Activated CD8-positive, alpha-beta memory T cell treated with anti-CD3 and anti-CD28 coated beads, Interleukin-2, amount 10 ng/mL, durations not matched to agents 7 days and 5 days (primary cell): ENCODE data around the gene CBFB. TPM values are rescaled to one million over a fixed set of nuclear protein-coding genes. Genes with fewer than 3 reads are reported as not detected.

Source experiments
- ATAC-seq: fragments of 150-1000 bp; cut with Tn5 transposase; one replicate; pipeline ENCODE4 v1.10.0; 2021; ENCODE audit warnings: moderate library complexity
- CTCF ChIA-PET: fragments of 350-600 bp; sonication (Branson Sonifier 250); formaldehyde crosslinking; loops from one replicate; lab custom pipeline; 2021; ENCODE audit warnings: antibody characterized with exemption; lab: Charles Lee
- DNase-seq: peaks from one replicate; pipeline ENCODE4 v3.0.0-alpha.2; 2020
- H3K27ac Mint-ChIP-seq: one replicate; pipeline ENCODE4 v1.8.0; 2021; ENCODE audit warnings: mild to moderate bottlenecking, mixed read lengths
- H3K27me3 Mint-ChIP-seq: one replicate; pipeline ENCODE4 v1.8.0; 2021; ENCODE audit warnings: mixed read lengths
- H3K36me3 Mint-ChIP-seq: one replicate; pipeline ENCODE4 v1.8.0; 2021; ENCODE audit warnings: mild to moderate bottlenecking, mixed read lengths
- H3K4me1 Mint-ChIP-seq: one replicate; pipeline ENCODE4 v1.8.0; 2021; ENCODE audit warnings: mixed read lengths
- H3K4me3 Mint-ChIP-seq: one replicate; pipeline ENCODE4 v1.8.0; 2021; ENCODE audit warnings: mild to moderate bottlenecking, moderate library complexity, mixed read lengths
- H3K9me3 Mint-ChIP-seq: one replicate; pipeline ENCODE4 v1.8.0; 2022; ENCODE audit warnings: low read depth, mixed read lengths
- total RNA-seq, 2 experiments: library from RNA; stranded (reverse); gene quantifications; one replicate each; pipeline ENCODE4 v1.2.3, GENCODE V29; 2021

The CBFB gene
- total RNA-seq, 2 experiments from 2014 or later: 180 to 196 TPM

DNA sequence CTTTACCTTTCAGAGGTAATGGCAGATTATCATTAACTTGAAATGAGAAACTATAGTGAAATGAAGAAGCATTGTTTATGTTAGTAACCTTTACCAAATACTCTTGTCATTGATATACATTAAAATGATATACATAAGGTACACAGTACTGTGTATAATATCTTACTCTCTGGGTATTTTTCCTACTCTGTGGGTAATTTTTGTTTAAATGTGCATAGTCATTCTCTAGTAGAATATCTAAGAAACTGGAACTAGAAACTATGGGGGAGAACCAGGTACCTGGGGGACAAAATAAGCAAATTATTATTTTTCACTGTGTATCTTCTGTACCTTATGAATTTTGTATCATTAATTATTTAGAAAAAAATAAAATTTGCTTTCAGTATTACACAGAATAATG lies 60.2 kb downstream of the CBFB start:
- DNase-seq (no peak), ATAC-seq (no peak)
- CTCF ChIA-PET: no interaction called here
- Mint-ChIP-seq H3K27me3 (no peaks in the 10 kb centered on the region), H3K27ac (no peak overlapping the region), H3K36me3 (peaks cover 31% of the 10 kb centered on the region), H3K4me1 (peaks cover 4% of the 10 kb centered on the region), H3K4me3 (no peak overlapping the region), H3K9me3 (no peaks in the 10 kb centered on the region)

DNA sequence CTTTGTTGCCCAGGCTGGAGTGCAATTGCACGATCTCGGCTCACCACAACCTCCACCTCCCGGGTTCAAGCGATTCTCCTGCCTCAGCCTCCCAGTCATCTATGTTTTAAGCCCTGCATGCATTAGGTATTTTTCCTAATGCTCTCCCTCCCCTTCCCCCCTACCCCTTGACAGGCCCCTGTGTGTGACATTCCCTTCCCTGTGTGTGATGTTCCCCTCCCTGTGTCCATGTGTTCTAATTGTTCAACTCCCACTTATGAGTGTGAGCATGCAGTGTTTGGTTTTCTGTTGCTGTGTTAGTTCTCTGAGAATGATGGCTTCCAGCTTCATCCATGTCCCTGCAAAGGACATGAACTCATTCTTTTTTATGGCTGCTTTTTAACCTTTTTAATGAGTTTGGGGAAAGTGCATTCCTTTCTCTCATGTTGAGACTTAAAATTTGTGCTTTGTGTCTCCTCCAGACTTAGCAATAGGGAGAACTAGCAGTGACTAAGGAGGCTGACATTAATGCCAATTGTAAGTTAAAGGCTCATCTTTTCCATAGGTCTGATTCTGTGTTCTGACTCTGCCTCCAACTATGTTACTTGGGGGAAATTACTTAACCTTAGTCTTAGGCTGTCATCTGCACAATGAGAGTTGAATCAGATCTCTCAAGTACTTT lies 63.1 kb downstream of the CBFB start:
- Mint-ChIP-seq H3K9me3 (no peaks in the 10 kb centered on the region), H3K4me3 (no peak overlapping the region), H3K4me1 (peaks cover 2% of the 10 kb centered on the region), H3K27me3 (no peaks in the 10 kb centered on the region), H3K36me3 (peaks cover 18% of the 10 kb centered on the region), H3K27ac (peak overlapping the region; percentile 21)
- DNase-seq (no peak), ATAC-seq (no peak)
- CTCF ChIA-PET: no interaction called here

DNA sequence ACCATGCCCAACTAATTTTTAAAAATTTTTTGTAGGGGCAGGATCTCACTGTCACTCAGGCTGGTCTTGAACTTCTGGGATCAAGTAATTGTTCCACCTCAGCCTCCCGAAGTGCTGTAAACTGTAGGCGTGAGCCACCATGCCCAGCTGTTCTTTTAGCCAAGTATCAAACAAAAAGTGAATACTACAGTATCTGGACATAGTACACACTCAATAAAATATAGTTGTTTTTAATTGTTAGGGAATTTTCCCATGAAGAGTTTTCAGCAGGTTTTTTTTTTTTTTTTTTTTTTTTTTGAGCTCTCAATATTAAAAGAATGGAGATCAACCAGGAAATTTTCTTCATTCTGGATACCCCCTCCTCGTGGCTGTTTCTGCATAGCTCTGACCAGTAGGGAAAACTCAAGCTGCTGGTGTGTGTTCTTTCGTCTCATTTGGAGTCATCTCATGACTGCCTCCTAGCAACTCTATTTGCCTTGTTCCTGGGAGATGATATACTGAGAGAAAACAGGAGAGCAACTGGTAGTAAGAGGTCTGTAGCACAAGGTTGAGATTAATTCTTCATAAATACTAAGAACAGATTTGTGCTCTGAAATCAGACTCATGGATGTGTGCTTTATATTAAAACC lies 64.3 kb downstream of the CBFB start:
- DNase-seq (no peak), ATAC-seq (no peak)
- Mint-ChIP-seq H3K4me1 (peaks cover 2% of the 10 kb centered on the region), H3K27me3 (no peaks in the 10 kb centered on the region), H3K9me3 (no peaks in the 10 kb centered on the region), H3K4me3 (no peak overlapping the region), H3K27ac (peak overlapping the region; percentile 40), H3K36me3 (peaks cover 15% of the 10 kb centered on the region)
- CTCF ChIA-PET: interaction anchor here (0.7 to 1.0 kb wide), 2 partner anchors 11 to 724 kb away, joined by 3 read pairs; no protein-coding TSS in a partner anchor

DNA sequence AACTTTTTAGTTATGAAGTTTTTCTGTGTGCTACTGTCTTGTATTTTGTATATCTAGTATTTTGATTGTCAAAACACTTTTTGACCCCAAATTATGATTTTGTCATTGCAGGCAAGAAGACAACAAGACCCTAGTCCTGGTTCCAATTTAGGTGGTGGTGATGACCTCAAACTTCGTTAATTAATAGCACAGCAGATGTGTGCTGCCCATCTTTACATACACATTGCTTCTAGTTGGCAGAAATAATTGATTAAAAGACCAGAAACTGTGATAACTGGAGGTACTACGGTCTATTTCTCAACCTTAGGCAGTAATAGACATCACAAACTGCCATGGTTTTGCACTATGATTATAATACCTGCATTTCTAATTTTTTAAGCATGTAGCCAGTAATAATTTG lies 69.7 kb downstream of the CBFB start:
- Mint-ChIP-seq H3K36me3 (peaks cover 12% of the 10 kb centered on the region), H3K27ac (no peak overlapping the region), H3K4me1 (peaks cover 4% of the 10 kb centered on the region), H3K9me3 (no peaks in the 10 kb centered on the region), H3K27me3 (no peaks in the 10 kb centered on the region), H3K4me3 (no peak overlapping the region)
- CTCF ChIA-PET: interaction anchor here (0.9 to 14.5 kb wide), 5 partner anchors 57 to 122 kb away, joined by 3 to 155 read pairs (median 3); no protein-coding TSS in a partner anchor
- DNase-seq (no peak), ATAC-seq (no peak)

DNA sequence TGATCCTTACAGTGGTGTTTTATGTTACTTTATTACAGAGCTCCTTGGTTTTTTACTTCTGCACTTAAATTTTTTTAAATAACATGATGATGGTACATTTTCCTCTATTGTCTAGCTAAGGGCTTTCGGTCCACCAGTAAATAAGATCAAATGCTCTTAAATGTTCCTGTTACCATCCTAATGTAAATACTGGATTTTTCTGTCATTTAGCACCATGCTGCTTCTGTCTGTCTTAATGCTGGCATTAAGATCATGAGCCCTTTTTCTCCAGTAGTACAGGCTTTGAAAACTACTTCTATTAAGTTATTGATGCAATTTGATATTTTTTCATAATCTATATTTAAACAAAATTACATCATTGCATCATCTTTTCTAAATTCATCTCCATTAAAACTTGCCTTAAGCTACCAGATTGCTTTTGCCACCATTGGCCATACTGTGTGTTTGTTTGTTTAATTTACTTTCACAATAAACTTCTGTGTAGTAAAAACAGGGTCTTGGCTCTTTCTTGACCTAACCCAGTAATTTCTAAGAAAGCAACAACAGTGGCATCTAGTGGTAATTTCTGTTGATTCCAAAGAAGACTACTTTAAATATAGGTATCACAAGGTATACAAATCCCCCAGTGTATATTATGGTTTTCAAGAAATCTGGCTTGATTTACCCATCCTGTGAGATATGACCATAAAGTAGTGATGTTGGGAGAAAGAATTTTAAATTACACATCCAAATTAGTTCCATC lies 71.8 kb downstream of the CBFB start:
- H3K27ac Mint-ChIP-seq: no peak overlapping the region
- no peaks in the 10 kb centered on the region for H3K27me3 Mint-ChIP-seq
- no peaks in the 10 kb centered on the region for H3K9me3 Mint-ChIP-seq
- H3K4me3 Mint-ChIP-seq: no peak overlapping the region
- CTCF ChIA-PET: interaction anchor here (0.8 to 14.5 kb wide), 24 partner anchors 10 to 143 kb away, joined by 3 to 155 read pairs (median 4); partner anchors contain the start of genes CES3, FBXL8, MATCAP1 and NOL3
- ATAC-seq (peak; percentile 36), DNase-seq (no peak)
- peaks cover 4% of the 10 kb centered on the region for H3K4me1 Mint-ChIP-seq
- peaks cover 9% of the 10 kb centered on the region for H3K36me3 Mint-ChIP-seq

DNA sequence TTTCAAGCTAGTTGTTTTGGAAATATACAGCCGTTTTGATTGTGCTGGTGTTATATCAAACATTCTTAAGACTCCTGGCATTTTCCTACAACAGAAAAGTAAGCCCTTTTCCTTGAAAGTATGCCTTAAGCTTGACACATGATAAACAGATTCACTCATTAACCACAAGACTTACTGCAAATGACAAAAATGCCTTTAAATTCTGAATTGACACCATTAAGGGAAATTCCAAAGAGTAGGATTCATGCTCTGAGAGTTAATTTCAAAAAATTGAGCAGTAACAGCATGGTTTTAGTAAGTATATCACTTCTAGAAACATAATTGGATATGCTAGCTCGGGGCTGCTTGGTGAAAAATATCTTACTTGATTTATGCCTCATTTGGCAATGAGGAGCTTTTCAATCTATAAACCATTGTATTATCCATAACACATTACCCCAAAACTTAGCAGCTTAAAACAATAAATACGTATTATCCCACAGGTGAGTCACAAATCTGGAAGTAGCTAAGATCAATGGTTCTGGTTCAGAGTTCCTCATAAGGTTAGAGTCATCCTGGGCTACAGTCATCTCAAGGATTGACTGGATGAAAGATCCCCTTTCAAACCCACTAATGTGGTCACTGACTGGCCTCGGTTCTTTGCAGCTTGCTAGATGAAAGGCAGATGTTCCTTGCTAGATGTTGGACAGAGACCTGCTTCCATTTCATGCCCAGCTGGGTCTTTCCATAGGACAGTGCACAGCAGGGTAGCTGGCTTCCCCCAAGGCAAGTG lies 72.5 kb downstream of the CBFB start:
- Mint-ChIP-seq H3K4me3 (no peak overlapping the region), H3K27me3 (no peaks in the 10 kb centered on the region), H3K36me3 (peaks cover 9% of the 10 kb centered on the region), H3K27ac (no peak overlapping the region), H3K9me3 (no peaks in the 10 kb centered on the region), H3K4me1 (peaks cover 4% of the 10 kb centered on the region)
- no peak for DNase-seq
- CTCF ChIA-PET: interaction anchor here (0.8 to 14.5 kb wide), 19 partner anchors 9 to 141 kb away, joined by 3 to 155 read pairs (median 4); partner anchors contain the start of genes CES3, FBXL8, MATCAP1 and NOL3
- ATAC-seq: no peak

DNA sequence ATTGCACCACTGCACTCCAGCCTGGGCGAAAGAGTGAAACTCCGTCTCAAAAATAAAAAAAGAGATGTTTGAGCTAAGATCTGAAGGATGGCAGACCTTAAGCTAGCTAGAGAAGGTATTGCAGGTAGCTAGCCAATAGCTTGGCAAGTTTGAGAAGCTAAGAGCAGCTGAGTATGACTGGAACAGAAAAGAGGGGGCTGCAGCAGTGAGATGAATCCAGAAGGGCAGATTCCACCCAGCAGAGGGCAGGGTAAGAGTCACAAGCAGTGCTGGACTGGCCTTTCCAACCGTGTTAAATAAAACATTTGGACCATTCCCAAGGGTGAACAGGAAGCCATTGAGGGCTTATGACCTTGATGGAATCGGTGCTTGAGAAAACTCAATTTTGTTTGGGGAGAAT lies 75.1 kb downstream of the CBFB start:
- H3K9me3 Mint-ChIP-seq: no peaks in the 10 kb centered on the region

DNA sequence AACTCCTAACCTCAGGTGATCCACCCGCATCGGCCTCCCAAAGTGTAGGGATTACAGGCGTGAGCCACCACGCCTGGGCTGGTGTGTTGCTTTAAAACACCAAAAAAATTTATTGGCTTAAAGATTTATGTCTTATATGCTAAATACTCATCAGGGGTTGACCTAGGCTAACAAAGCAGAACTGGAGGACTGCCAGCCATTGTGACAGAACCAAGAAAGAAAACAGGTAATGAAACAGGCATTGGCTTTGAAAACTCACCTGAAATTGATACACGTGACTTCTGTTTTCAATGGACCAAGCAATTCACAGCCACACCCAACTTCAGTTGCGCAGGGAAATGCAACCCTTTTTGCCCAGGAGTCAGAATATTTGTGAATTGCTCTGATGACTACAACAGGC lies 75.9 kb downstream of the CBFB start:
- Mint-ChIP-seq H3K27ac (no peak overlapping the region), H3K9me3 (no peaks in the 10 kb centered on the region), H3K36me3 (peaks cover 9% of the 10 kb centered on the region), H3K4me3 (no peak overlapping the region), H3K4me1 (peaks cover 10% of the 10 kb centered on the region), H3K27me3 (no peaks in the 10 kb centered on the region)
- ATAC-seq: no peak
- CTCF ChIA-PET: interaction anchor here (1.0 to 14.5 kb wide), 4 partner anchors 12 to 88 kb away, joined by 3 to 155 read pairs (median 26); no protein-coding TSS in a partner anchor
- DNase-seq: no peak

More for the DNA sequence above, 75.1 kb downstream of the CBFB start:
- no peak overlapping the region for H3K4me3 Mint-ChIP-seq
- CTCF ChIA-PET: interaction anchor here (0.8 to 14.5 kb wide), 8 partner anchors 11 to 209 kb away, joined by 3 to 155 read pairs (median 3); no protein-coding TSS in a partner anchor
- no peaks in the 10 kb centered on the region for H3K27me3 Mint-ChIP-seq
- ATAC-seq (no peak), DNase-seq (no peak)
- H3K36me3 Mint-ChIP-seq: peaks cover 9% of the 10 kb centered on the region
- H3K27ac Mint-ChIP-seq: no peak overlapping the region
- peaks cover 6% of the 10 kb centered on the region for H3K4me1 Mint-ChIP-seq

DNA sequence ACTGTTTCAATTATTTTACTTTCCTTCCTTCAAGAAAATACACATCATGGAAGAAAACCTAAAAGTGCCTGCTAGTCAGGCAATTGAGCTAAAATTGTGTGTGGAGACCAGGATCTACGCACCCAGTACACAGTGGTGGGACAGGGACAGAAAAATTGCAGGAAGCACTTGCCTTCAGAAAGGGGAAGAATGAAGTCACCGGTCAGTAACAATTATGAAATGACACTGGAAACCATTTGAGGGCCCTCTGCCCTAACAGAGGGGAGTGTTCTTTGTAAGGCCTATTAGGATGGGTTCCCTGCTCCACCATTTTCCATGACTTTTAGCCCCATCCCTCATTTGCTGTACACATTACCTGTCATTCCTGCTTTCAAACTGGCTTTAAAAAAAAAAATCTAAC lies 76.3 kb downstream of the CBFB start:
- DNase-seq (no peak), ATAC-seq (no peak)
- Mint-ChIP-seq H3K4me1 (peaks cover 10% of the 10 kb centered on the region), H3K36me3 (peaks cover 9% of the 10 kb centered on the region), H3K4me3 (no peak overlapping the region), H3K9me3 (no peaks in the 10 kb centered on the region), H3K27me3 (no peaks in the 10 kb centered on the region), H3K27ac (no peak overlapping the region)
- CTCF ChIA-PET: interaction anchor here (0.9 to 14.5 kb wide), 2 partner anchors 50 to 88 kb away, joined by 5 to 155 read pairs; no protein-coding TSS in a partner anchor

DNA sequence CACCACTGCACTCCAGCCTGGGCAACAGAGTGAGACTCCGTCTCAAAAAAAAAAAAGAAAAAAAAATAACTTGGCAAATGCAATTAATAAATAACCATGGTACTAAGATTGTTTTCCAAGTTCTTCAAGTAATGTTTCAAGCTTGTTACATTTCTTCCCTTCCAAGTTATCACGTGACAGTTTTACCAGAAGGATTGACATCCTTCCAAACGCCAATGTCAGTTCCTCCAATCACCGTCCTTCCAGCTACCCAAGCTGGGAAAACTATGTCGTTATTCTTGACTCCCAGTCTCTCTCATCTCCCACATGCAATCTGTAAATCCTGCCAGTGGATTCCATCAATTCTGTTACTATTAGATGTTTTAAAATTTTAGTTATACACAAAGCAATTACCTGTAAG lies 76.9 kb downstream of the CBFB start:
- CTCF ChIA-PET: interaction anchor here (0.9 to 14.5 kb wide), 2 partner anchors 49 to 89 kb away, joined by 5 to 155 read pairs; no protein-coding TSS in a partner anchor
- ATAC-seq: no peak
- no peak overlapping the region for H3K27ac Mint-ChIP-seq
- peaks cover 9% of the 10 kb centered on the region for H3K36me3 Mint-ChIP-seq
- H3K9me3 Mint-ChIP-seq: no peaks in the 10 kb centered on the region
- DNase-seq: no peak
- H3K4me1 Mint-ChIP-seq: peaks cover 13% of the 10 kb centered on the region
- no peaks in the 10 kb centered on the region for H3K27me3 Mint-ChIP-seq
- H3K4me3 Mint-ChIP-seq: no peak overlapping the region

DNA sequence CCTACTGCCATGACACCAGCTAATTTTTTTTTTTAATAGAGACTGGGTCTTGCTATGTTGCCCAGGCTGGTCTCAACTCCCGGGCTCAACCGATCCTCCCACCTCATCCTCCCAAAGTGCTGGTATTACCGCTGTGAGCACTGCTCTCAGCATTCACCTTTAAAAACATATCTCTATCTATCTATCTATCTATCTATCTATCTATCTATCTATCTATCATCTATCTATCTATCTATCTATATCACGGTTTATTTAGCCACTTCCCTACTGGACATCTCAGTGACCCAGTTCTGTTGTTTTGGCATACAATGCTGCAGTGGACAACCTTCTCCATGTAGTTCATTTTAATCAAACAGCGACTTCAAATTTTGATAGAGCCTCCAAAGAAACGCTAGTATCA lies 79.5 kb downstream of the CBFB start:
- no peak for ATAC-seq
- CTCF ChIA-PET: interaction anchor here (2.2 to 14.5 kb wide), 3 partner anchors 8 to 91 kb away, joined by 12 to 155 read pairs (median 28); no protein-coding TSS in a partner anchor
- H3K27ac Mint-ChIP-seq: no peak overlapping the region
- DNase-seq: no peak
- peaks cover 4% of the 10 kb centered on the region for H3K36me3 Mint-ChIP-seq
- no peaks in the 10 kb centered on the region for H3K9me3 Mint-ChIP-seq
- H3K4me3 Mint-ChIP-seq: peak overlapping the region; percentile 92
- no peaks in the 10 kb centered on the region for H3K27me3 Mint-ChIP-seq
- H3K4me1 Mint-ChIP-seq: peaks cover 28% of the 10 kb centered on the region

DNA sequence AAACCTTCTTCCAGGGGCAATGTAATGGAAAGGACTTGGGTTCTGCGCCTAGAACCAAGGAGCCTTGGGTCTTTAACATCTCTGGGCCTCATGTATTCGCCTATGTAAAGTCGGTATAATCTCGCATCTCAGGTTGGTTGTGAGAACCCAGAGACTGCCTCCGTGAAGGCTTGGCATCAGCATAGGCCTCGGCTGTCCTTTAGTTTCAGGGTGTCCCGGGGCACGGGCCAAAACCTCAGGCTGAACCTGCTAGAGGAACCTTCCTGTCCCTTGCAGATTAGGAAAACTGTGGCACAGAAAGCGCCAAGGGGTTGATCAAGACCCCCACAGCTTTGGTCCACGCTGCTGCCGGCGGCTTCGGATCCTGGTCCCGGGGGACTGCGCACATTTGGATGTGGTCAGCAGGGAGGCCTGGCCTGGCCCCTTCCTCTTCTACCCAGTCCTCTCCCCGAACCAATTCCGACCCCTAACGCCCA lies 80.0 kb downstream of the CBFB start:
- ATAC-seq (no peak), DNase-seq (no peak)
- H3K36me3 Mint-ChIP-seq: peaks cover 4% of the 10 kb centered on the region
- H3K4me1 Mint-ChIP-seq: peaks cover 30% of the 10 kb centered on the region
- no peaks in the 10 kb centered on the region for H3K27me3 Mint-ChIP-seq
- CTCF ChIA-PET: interaction anchor here (1.1 to 4.5 kb wide), 6 partner anchors 8 to 124 kb away, joined by 3 to 28 read pairs (median 4); no protein-coding TSS in a partner anchor
- peak overlapping the region; percentile 74 for H3K27ac Mint-ChIP-seq
- H3K4me3 Mint-ChIP-seq: peak overlapping the region; percentile 92
- no peaks in the 10 kb centered on the region for H3K9me3 Mint-ChIP-seq
